Measurements from ENCODE around the gene IL20. TPM values are rescaled to one million over a fixed set of nuclear protein-coding genes. Genes with fewer than 3 reads are reported as not detected.

IL20 gene
- total and polyA plus RNA-seq, 9 donors = not detected

Other genes with a start within 250 kb of the IL20 start
- gene DYRK3, start 230.1 kb upstream of the IL20 start, total RNA-seq = 5.0 TPM
- 1 to 10 TPM; 2.5 to 7.3 (median 4.5) TPM for gene DYRK3, start 230.1 kb upstream of the IL20 start, polyA plus RNA-seq (ENCODE audit: insufficient read depth in 1 of 8, insufficient read length in 8 of 8, low replicate concordance in 1 of 8)
- 39.7 TPM for gene MAPKAPK2, start 180.7 kb upstream of the IL20 start, total RNA-seq
- 10 to 100 TPM; 55.2 to 76.6 (median 70.7) TPM for gene MAPKAPK2, start 180.7 kb upstream of the IL20 start, polyA plus RNA-seq (ENCODE audit: insufficient read depth in 1 of 8, insufficient read length in 8 of 8, low replicate concordance in 1 of 8)
- not detected for gene IL19, start 94.8 kb upstream of the IL20 start, total RNA-seq
- gene IL19, start 94.8 kb upstream of the IL20 start, polyA plus RNA-seq (ENCODE audit: insufficient read depth in 1 of 8, insufficient read length in 8 of 8, low replicate concordance in 1 of 8) = not detected
- 1.1 TPM for gene IL10, start 93.1 kb upstream of the IL20 start, total RNA-seq
- 1 to 10 TPM in 1 of 8 donors, under 1 TPM in 7; 0.35 to 1.0 (median 0.47) TPM for gene IL10, start 93.1 kb upstream of the IL20 start, polyA plus RNA-seq (ENCODE audit: insufficient read depth in 1 of 8, insufficient read length in 8 of 8, low replicate concordance in 1 of 8)
- gene IL24, start 31.8 kb downstream of the IL20 start, total RNA-seq = not detected
- gene IL24, start 31.8 kb downstream of the IL20 start, polyA plus RNA-seq (ENCODE audit: insufficient read depth in 1 of 8, insufficient read length in 8 of 8, low replicate concordance in 1 of 8) = under 1 TPM in 7 of 8 donors, not detected in 1; 0.11 to 0.30 (median 0.15) TPM
- gene FCMR, start 56.3 kb downstream of the IL20 start, total RNA-seq = 0.58 TPM
- 1 to 10 TPM in 7 of 8 donors, under 1 TPM in 1; 0.87 to 2.2 (median 1.4) TPM for gene FCMR, start 56.3 kb downstream of the IL20 start, polyA plus RNA-seq (ENCODE audit: insufficient read depth in 1 of 8, insufficient read length in 8 of 8, low replicate concordance in 1 of 8)
- under 0.01 TPM for gene PIGR, start 80.8 kb downstream of the IL20 start, total RNA-seq
- 1 to 10 TPM in 1 of 8 donors, under 1 TPM in 5, not detected in 2; 0.04 to 2.3 (median 0.18) TPM for gene PIGR, start 80.8 kb downstream of the IL20 start, polyA plus RNA-seq (ENCODE audit: insufficient read depth in 1 of 8, insufficient read length in 8 of 8, low replicate concordance in 1 of 8)
- not detected for gene FCAMR, start 104.8 kb downstream of the IL20 start, total RNA-seq
- gene FCAMR, start 104.8 kb downstream of the IL20 start, polyA plus RNA-seq (ENCODE audit: insufficient read depth in 1 of 8, insufficient read length in 8 of 8, low replicate concordance in 1 of 8) = under 1 TPM in 1 of 8 donors, not detected in 7; 0.16 TPM
- gene C1orf116, start 167.1 kb downstream of the IL20 start, total RNA-seq = under 0.01 TPM
- 1 to 10 TPM in 2 of 8 donors, under 1 TPM in 6; 0.07 to 2.9 (median 0.14) TPM for gene C1orf116, start 167.1 kb downstream of the IL20 start, polyA plus RNA-seq (ENCODE audit: insufficient read depth in 1 of 8, insufficient read length in 8 of 8, low replicate concordance in 1 of 8)
- gene YOD1, start 185.6 kb downstream of the IL20 start, total RNA-seq = 6.4 TPM
- 1 to 10 TPM; 4.2 to 6.7 (median 5.7) TPM for gene YOD1, start 185.6 kb downstream of the IL20 start, polyA plus RNA-seq (ENCODE audit: insufficient read depth in 1 of 8, insufficient read length in 8 of 8, low replicate concordance in 1 of 8)
- gene PFKFB2, start 187.7 kb downstream of the IL20 start, total RNA-seq = 4.3 TPM
- gene PFKFB2, start 187.7 kb downstream of the IL20 start, polyA plus RNA-seq (ENCODE audit: insufficient read depth in 1 of 8, insufficient read length in 8 of 8, low replicate concordance in 1 of 8) = 1 to 10 TPM; 3.8 to 7.7 (median 4.6) TPM
- 0.27 TPM for gene C4BPB, start 223.2 kb downstream of the IL20 start, total RNA-seq
- gene C4BPB, start 223.2 kb downstream of the IL20 start, polyA plus RNA-seq (ENCODE audit: insufficient read depth in 1 of 8, insufficient read length in 8 of 8, low replicate concordance in 1 of 8) = under 1 TPM in 7 of 8 donors, not detected in 1; 0.11 to 0.53 (median 0.37) TPM
- gene C4BPA, start 238.6 kb downstream of the IL20 start, total RNA-seq = 0.09 TPM
- gene C4BPA, start 238.6 kb downstream of the IL20 start, polyA plus RNA-seq (ENCODE audit: insufficient read depth in 1 of 8, insufficient read length in 8 of 8, low replicate concordance in 1 of 8) = under 1 TPM in 6 of 8 donors, not detected in 2; 0.09 to 0.50 (median 0.21) TPM

Data from muscle of leg (tissue), 9 donors.